Measurements from ENCODE around the gene CLEC10A.

- TF ChIP-seq CTCF (IDR thresholded peaks at IDR 0.05) (no peak), ZFX (IDR thresholded peaks at IDR 0.05; ENCODE audit: borderline replicate concordance) (no peak)
Measured at GRCh38 chr17:7043497-7044198, 36.4 kb downstream of the CLEC10A start, which contains the start of gene SLC16A11.
